Neural crest cell (in vitro differentiated cells): ENCODE results near the gene KLHL22. TPM values are rescaled to one million over a fixed set of nuclear protein-coding genes. Genes with fewer than 3 reads are reported as not detected.
A peak's percentile ranks its signal among the peaks of the same experiment; 100 is the strongest.

ENCODE experiments used
- DNase-seq: peaks from one replicate; pipeline ENCODE4 v3.0.0; 2021; ENCODE audit warnings: low read depth, mixed read lengths, low spot score
- H3K27ac Mint-ChIP-seq: one replicate; pipeline ENCODE4 v1.8.0; 2021; ENCODE audit warnings: mild to moderate bottlenecking, mixed read lengths; ENCODE audit not compliant: unreplicated experiment
- H3K27me3 Mint-ChIP-seq: 2 replicates; pipeline ENCODE4 v1.8.0; 2021; ENCODE audit warnings: low read depth, mild to moderate bottlenecking, mixed read lengths
- H3K36me3 Mint-ChIP-seq: 2 replicates; pipeline ENCODE4 v1.8.0; 2021; ENCODE audit warnings: low read depth, mild to moderate bottlenecking, mixed read lengths
- H3K4me1 Mint-ChIP-seq: 2 replicates; pipeline ENCODE4 v1.8.0; 2021; ENCODE audit warnings: mixed read lengths
- H3K4me3 Mint-ChIP-seq: one replicate; pipeline ENCODE4 v1.8.0; 2021; ENCODE audit warnings: mild to moderate bottlenecking, mixed read lengths
- H3K9me3 Mint-ChIP-seq: 2 replicates; pipeline ENCODE4 v1.8.0; 2021; ENCODE audit warnings: mixed read lengths
- total RNA-seq: library from RNA; stranded (reverse); gene quantifications from 2 replicates; pipeline ENCODE4 v1.2.1, GENCODE V29; 2021
- TF ChIP-seq, protein P1 (sequence below): fragments of 200-600 bp; sonication (generic); conservative IDR thresholded peaks from 2 replicates; pipeline ENCODE4 v1.5.0; 2021; ENCODE audit warnings: antibody characterized with exemption, mild to moderate bottlenecking

The KLHL22 gene
- total RNA-seq, 1 donor from 2014 or later = 48.9 TPM

DNA sequence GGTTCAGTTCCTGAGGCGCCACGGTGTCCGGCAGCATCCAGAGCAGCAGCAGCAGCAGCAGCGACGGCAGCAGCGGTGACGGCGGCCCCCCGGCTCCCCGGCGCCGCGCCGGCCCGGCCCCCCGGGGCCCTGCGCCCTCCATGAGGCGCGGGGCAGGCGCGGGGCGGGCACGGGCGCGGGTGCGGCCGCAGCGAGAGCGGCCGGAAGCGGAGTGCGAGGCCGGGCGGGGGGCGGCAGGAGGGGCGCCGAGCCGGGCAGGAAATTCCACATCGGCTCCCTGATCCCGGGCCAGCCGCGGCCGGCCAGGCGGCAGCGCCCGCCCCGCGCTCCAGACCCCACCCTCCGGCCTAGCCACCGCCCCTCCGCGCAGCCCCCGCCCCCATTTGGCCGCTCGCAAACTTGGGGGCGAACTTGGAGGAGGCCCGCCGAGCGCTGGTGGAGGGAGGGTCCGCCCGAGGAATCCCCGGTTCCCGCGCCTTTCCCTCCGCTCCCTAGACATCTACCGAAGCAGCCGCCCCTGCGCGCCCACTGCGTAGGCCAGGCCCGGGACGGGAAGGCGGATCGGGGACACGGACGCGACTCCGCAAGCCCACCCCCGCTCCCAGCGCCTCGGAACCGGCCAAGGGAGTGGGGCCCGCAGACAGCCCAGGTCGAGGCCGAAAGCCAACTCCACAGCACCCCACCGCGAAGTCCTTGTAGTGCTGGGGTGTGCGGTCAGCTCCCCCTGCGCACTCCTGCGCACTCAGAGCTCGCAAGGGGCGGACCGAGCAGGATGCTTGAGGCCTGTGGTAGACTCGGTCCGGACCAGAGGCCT lies 57.8 kb downstream of the KLHL22 start, which contains the start of gene SCARF2:
SCARF2 (minus strand) TSS at position 213 of the 814 bp plus-strand sequence; CDS start at position 142, 71 bp downstream.
- Mint-ChIP-seq H3K4me1 (peaks cover 36% of the 10 kb centered on the region), H3K9me3 (no peaks in the 10 kb centered on the region), H3K27ac (peak within 1 kb of the TSS; percentile 78), H3K36me3 (no peaks in the 10 kb centered on the region), H3K4me3 (peak within 1 kb of the TSS; percentile 95), H3K27me3 (peaks cover 42% of the 10 kb centered on the region)
- DNase-seq = peak; percentile 60
- TF ChIP-seq, protein P1, sequence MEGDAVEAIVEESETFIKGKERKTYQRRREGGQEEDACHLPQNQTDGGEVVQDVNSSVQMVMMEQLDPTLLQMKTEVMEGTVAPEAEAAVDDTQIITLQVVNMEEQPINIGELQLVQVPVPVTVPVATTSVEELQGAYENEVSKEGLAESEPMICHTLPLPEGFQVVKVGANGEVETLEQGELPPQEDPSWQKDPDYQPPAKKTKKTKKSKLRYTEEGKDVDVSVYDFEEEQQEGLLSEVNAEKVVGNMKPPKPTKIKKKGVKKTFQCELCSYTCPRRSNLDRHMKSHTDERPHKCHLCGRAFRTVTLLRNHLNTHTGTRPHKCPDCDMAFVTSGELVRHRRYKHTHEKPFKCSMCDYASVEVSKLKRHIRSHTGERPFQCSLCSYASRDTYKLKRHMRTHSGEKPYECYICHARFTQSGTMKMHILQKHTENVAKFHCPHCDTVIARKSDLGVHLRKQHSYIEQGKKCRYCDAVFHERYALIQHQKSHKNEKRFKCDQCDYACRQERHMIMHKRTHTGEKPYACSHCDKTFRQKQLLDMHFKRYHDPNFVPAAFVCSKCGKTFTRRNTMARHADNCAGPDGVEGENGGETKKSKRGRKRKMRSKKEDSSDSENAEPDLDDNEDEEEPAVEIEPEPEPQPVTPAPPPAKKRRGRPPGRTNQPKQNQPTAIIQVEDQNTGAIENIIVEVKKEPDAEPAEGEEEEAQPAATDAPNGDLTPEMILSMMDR = no peak

DNA sequence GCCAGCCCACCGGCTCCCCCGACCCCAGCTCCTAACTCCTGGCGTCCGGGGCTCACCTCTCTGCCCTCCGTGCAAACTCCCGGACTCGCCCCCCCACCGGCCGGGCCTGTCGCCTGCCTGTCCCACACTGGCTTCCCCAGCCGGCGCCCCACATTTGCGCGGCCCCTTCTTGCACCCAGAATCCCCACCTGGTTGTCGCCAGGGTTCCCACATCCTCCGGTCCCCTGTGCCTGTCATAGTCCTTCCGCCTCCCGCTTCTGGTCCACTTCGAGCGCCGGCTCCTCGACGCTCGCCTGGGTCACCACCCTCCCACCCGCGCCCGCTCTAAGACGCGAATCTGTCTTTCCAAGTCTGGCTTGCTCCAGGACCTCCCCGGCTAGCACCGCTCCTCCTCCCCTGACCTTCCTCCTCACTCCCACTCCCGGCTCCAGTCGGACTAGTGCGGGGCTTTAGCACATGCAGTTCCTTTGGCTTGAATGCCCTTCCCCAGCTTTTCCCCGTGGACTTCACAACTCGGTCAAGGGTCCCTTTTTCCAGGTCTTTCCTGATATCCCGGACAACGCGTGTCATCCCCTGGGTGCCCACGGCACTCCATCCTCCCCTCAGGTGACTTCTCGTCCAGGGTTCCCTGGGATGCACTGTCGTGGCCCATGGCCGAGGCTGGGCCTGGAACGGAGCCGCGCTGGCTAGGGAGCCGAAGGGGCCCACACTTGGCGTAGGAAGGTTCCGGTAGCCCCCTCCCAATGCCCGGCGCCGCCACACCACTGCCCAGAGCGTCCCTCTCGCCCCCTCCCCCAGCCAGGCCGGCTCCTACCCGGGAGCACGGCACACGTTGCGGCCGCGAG lies 58.6 kb downstream of the KLHL22 start:
- peak overlapping the region; percentile 95 for H3K4me3 Mint-ChIP-seq
- no peaks in the 10 kb centered on the region for H3K9me3 Mint-ChIP-seq
- DNase-seq = no peak
- peak overlapping the region; percentile 78 for H3K27ac Mint-ChIP-seq
- H3K27me3 Mint-ChIP-seq = peaks cover 51% of the 10 kb centered on the region
- no peaks in the 10 kb centered on the region for H3K36me3 Mint-ChIP-seq
- H3K4me1 Mint-ChIP-seq = peaks cover 36% of the 10 kb centered on the region
- TF ChIP-seq, protein P1 = no peak

DNA sequence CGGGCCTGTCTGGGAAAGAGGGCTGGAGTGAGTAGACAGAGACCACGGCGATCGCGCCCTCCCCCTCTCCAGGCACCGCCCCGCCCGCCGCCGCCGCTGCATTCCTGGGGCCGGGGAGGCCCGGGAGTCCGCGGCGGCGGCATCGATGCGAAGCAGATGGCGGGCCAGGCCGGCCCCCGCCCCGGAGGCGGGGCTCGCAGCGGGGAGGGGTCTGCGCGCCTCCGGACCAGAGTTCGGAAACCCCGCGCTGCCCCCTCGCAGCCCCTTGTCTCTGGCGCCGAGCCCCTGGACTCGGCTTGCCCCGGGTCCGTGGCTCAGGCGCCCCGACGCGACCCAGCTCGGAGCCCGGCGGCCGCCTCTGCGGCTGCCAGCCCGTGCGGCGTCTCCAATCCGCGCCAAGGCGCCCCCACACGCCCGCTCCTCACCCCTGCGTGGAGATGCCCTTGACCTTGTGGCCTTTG lies 59.3 kb downstream of the KLHL22 start:
- Mint-ChIP-seq H3K27ac (no peak overlapping the region), H3K27me3 (peaks cover 56% of the 10 kb centered on the region), H3K4me3 (peak overlapping the region; percentile 95), H3K4me1 (peaks cover 36% of the 10 kb centered on the region), H3K9me3 (no peaks in the 10 kb centered on the region), H3K36me3 (no peaks in the 10 kb centered on the region)
- TF ChIP-seq, protein P1 = no peak
- no peak for DNase-seq

DNA sequence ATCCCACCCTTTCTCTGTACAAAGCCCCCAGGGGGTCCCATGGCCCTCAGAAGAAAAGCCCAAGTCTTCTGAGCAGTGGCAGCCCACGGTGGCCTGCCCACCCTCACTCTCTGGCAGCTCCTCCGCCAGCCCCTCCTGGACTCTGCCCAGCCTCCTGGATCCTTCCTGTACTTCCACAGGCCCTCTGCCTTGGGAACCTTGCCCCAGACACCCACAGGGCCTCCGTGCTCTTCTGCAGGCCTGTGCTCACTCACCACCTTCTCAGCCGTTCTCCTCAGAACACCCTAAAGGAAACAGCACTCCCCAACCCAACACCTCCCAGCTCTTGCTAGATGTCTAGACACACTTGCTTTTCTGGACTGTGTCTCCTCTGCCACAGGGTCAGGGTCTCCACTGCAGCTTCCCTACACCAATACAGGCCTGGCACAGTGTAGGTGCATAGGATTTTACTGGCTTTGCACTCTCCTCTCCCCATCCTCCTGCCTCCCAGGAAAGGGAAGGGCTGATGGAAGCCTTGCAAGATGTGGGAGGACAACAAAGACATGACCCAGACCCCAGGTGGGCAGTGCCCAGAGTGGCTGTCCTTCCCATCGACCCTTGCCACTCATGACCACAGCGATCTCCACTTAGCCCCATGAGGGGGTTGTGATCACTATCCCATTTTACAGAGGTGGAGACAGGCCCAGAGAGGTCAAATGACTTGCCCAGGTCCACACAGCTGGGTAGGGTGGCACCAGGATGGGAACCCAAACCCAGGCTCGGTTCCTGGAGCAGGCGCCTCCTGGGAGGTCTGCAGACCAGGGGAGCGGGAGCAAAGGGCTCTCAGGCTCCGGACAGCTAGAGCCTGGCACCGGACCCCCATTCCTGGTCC lies 59.9 kb downstream of the KLHL22 start:
- Mint-ChIP-seq H3K4me3 (peak overlapping the region; percentile 86), H3K4me1 (peaks cover 36% of the 10 kb centered on the region), H3K27ac (no peak overlapping the region), H3K9me3 (no peaks in the 10 kb centered on the region), H3K36me3 (no peaks in the 10 kb centered on the region), H3K27me3 (peaks cover 60% of the 10 kb centered on the region)
- TF ChIP-seq, protein P1 = no peak
- no peak for DNase-seq

DNA sequence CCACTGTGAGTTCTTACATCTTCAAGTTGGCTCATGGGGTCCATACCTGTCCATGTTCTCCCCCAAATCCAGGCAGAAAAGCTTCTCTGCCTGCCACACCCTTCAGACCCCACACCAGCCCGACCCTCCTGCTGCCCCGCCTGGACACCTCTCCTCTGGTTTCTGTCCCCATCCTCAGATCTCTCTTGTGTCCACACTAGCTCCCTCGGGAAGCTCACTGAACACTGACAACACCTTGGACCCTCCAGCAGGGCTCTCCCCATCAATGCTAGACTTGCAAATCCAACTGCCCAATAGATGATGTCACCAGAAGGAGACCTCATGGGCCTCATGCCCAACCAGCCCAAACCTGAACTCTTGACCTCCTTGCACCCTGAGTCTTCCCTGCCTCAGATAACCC lies 60.8 kb downstream of the KLHL22 start:
- Mint-ChIP-seq H3K4me3 (peak overlapping the region; percentile 86), H3K27me3 (peaks cover 65% of the 10 kb centered on the region), H3K4me1 (peaks cover 36% of the 10 kb centered on the region), H3K27ac (no peak overlapping the region), H3K9me3 (no peaks in the 10 kb centered on the region), H3K36me3 (no peaks in the 10 kb centered on the region)
- no peak for DNase-seq
- TF ChIP-seq, protein P1 = no peak
